ENCODE measurements around the gene ABL1. TPM values are rescaled to one million over a fixed set of nuclear protein-coding genes. Genes with fewer than 3 reads are reported as not detected.

Gene ABL1
- polyA plus RNA-seq, 1 of the 3 experiments (the other 2 are of a cell fraction) = 24.6 TPM

- Histone ChIP-seq H4K20me1 (ENCODE audit: insufficient read depth) (peaks cover 16% of the 10 kb centered on the region; the same call in 1 of the 2 replicates), H3K9me2 (no peaks in the 10 kb centered on the region), H3K27ac (ENCODE audit: low read depth in 2 of 2, low read length in 1 of 2) (no peak overlapping the region), H3K4me1 (ENCODE audit: control insufficient read depth in 1 of 2, insufficient read depth in 2 of 2, low read depth in 1 of 2, low read length in 1 of 2) (peaks cover 0 to 3% of the 10 kb centered on the region in 2 experiments; a peak in 1 of 4 replicates), H3K4me2 (no peak overlapping the region), H3K27me3 (ENCODE audit: insufficient read depth) (no peaks in the 10 kb centered on the region), H3F3A (replicated peaks; ENCODE audit: insufficient read depth) (peaks cover 5% of the 10 kb centered on the region), H3K9me3 (no peaks in the 10 kb centered on the region), H2AFZ (ENCODE audit: low read depth) (no peak overlapping the region), H3K79me2 (ENCODE audit: insufficient read depth) (no peaks in the 10 kb centered on the region), H3K4me3 (ENCODE audit: low read depth in 2 of 2, low read length in 1 of 2) (no peak overlapping the region), H3K9ac (no peak overlapping the region), H3K36me3 (replicated peaks in 1 of 2; ENCODE audit: control insufficient read depth in 1 of 2, insufficient read depth in 2 of 2, low read length in 1 of 2) (peaks cover 8 to 22% of the 10 kb centered on the region in 2 experiments)
- TF ChIP-seq JUND (IDR thresholded peaks at IDR 0.05) = no peak
- no peak for TF ChIP-seq YY1 (IDR thresholded peaks at IDR 0.05; ENCODE audit: low read depth)
- no peak for TF ChIP-seq REST (IDR thresholded peaks at IDR 0.05; ENCODE audit: low read depth, low read length)
- no peak for TF ChIP-seq POLR2AphosphoS5 (IDR thresholded peaks at IDR 0.05; ENCODE audit: low read depth, low read length)
- TF ChIP-seq TCF12 (IDR thresholded peaks at IDR 0.05) = no peak
- TF ChIP-seq MAX (IDR thresholded peaks at IDR 0.05; ENCODE audit: low read depth) = no peak
- no peak for TF ChIP-seq FOXM1 (IDR thresholded peaks at IDR 0.05; ENCODE audit: low read depth)
- no peak for TF ChIP-seq EP300 (IDR thresholded peaks at IDR 0.05; ENCODE audit: borderline replicate concordance in 1 of 2, low read depth in 1 of 2, low read length in 1 of 2)
- no peak for TF ChIP-seq EZH2phosphoT487 (IDR thresholded peaks at IDR 0.05; ENCODE audit: borderline replicate concordance, low read depth)
- TF ChIP-seq NRF1 (IDR thresholded peaks at IDR 0.05; ENCODE audit: low read depth, low read length) = no peak
- TF ChIP-seq IRF3 (IDR thresholded peaks at IDR 0.05; ENCODE audit: low read depth, low read length) = no peak
- TF ChIP-seq RFX5 (IDR thresholded peaks at IDR 0.05; ENCODE audit: low read length) = no peak
- TF ChIP-seq, protein P1, sequence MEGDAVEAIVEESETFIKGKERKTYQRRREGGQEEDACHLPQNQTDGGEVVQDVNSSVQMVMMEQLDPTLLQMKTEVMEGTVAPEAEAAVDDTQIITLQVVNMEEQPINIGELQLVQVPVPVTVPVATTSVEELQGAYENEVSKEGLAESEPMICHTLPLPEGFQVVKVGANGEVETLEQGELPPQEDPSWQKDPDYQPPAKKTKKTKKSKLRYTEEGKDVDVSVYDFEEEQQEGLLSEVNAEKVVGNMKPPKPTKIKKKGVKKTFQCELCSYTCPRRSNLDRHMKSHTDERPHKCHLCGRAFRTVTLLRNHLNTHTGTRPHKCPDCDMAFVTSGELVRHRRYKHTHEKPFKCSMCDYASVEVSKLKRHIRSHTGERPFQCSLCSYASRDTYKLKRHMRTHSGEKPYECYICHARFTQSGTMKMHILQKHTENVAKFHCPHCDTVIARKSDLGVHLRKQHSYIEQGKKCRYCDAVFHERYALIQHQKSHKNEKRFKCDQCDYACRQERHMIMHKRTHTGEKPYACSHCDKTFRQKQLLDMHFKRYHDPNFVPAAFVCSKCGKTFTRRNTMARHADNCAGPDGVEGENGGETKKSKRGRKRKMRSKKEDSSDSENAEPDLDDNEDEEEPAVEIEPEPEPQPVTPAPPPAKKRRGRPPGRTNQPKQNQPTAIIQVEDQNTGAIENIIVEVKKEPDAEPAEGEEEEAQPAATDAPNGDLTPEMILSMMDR (IDR thresholded peaks at IDR 0.05) = no peak
- TF ChIP-seq MEF2A (IDR thresholded peaks at IDR 0.05; ENCODE audit: borderline replicate concordance, low read depth) = no peak
- no peak for TF ChIP-seq CHD2 (IDR thresholded peaks at IDR 0.05; ENCODE audit: low read length, partially characterized antibody)
- no peak for TF ChIP-seq TAF1 (IDR thresholded peaks at IDR 0.05; ENCODE audit: borderline replicate concordance, low read depth, low read length)
- no peak for TF ChIP-seq MXI1 (IDR thresholded peaks at IDR 0.05; ENCODE audit: low read depth, low read length)
- DNase-seq = no peak
- POLR2A ChIA-PET = no interaction called here
- 72% methylated on average over 11 of the region's 16 CpGs for WGBS (ENCODE audit: low lambda C conversion rate)
- CTCF ChIA-PET = interaction anchor here (1.2 to 1.4 kb wide), 2 partner anchors 30 to 44 kb away, joined by 3 to 4 read pairs; no protein-coding TSS in a partner anchor
These were observed 62.2 kb downstream of the ABL1 start for GRCh38 chr9:130897105-130897751.

All from SK-N-SH (cell line).